Ovary (tissue), 9 donors: ENCODE data around the gene STX3. TPM values are rescaled to one million over a fixed set of nuclear protein-coding genes. Genes with fewer than 3 reads are reported as not detected.

Experiments
- DNase-seq, 5 donors: peaks; one replicate each; pipeline ENCODE4 v3.0.0-alpha.2; 2019 to 2020
- H3K27ac ChIP-seq, 2 donors: fragments of 200-600 bp; one replicate each; pipeline versions ENCODE4 v1.5.1 to v1.8.0; 2019 to 2022
- H3K27me3 ChIP-seq: fragments of 200-600 bp; one replicate; pipeline ENCODE4 v1.8.0; 2022
- H3K36me3 ChIP-seq: fragments of 200-600 bp; sonication (generic); one replicate; pipeline ENCODE4 v1.5.1; 2019
- H3K4me1 ChIP-seq: one replicate; pipeline ENCODE4 v1.8.1; 2013; ENCODE audit warnings: mild to moderate bottlenecking, moderate library complexity; ENCODE audit not compliant: insufficient read depth
- H3K4me3 ChIP-seq: fragments of 200-600 bp; sonication (generic); one replicate; pipeline ENCODE4 v1.5.1; 2017
- H3K9me3 ChIP-seq, 2 donors: fragments of 200-600 bp in 1 of 2; sonication (generic) in 1 of 2; one replicate each; pipeline versions ENCODE4 v1.5.1 to v1.8.1; 2013 to 2019; ENCODE audit warnings: mild to moderate bottlenecking in 1 of 2, moderate library complexity in 1 of 2
- CTCF ChIP-seq, 3 donors: fragments of 450-650 bp in 2 of 3; fragments of 200-600 bp in 1 of 3; IDR thresholded peaks; one replicate each; pipeline versions ENCODE4 v1.5.1 to v1.8.0; 2016 to 2022; ENCODE audit warnings: antibody characterized with exemption in 3 of 3, mild to moderate bottlenecking in 1 of 3
- EP300 ChIP-seq: sonication (generic); formaldehyde crosslinking; IDR thresholded peaks from one replicate; pipeline ENCODE4 v1.6.1; 2017; ENCODE audit warnings: antibody characterized with exemption
- POLR2A ChIP-seq: fragments of 450-650 bp; IDR thresholded peaks from one replicate; pipeline ENCODE4 v1.6.1; 2017; ENCODE audit warnings: antibody characterized with exemption, mild to moderate bottlenecking, moderate library complexity
- WGBS, 3 donors: extraction: QIAGEN DNeasy Blood & Tissue Kit in 1 of 3; methylation state at CpG; one replicate each; pipeline versions ENCODE4 v1.1.5 to v1.1.7; 2013 to 2017; 5-methylcytosine and 5-hydroxymethylcytosine counted together
- intact Hi-C, 4 donors: fragments of 100-400 bp; cut with DNase I; formaldehyde crosslinking; loops; one replicate each; pipeline versions ENCODE4 v1.11.0 to v1.15.1; 2022 to 2023
- polyA plus RNA-seq, 2 donors: library from polyadenylated mRNA; stranded (reverse); fragments of 200-250 nt in 1 of 2; fragments of 350-450 nt in 1 of 2; fragmentation: Illumina TruSeq in 1 of 2; extraction: RNeasy Lipid Tissue Mini Kit (QIAGEN cat#74804) in 1 of 2; gene quantifications; one replicate each; pipeline ENCODE4 v1.2.3, GENCODE V29; 2013 to 2014
- total RNA-seq, 7 donors: library from RNA; depleted of rRNA in 2 of 7; stranded (reverse); fragments of >200 nt in 2 of 7; fragmentation: NEBNext Ultra II Directional in 3 of 7; extraction: Animal tissue kit (Norgen Biotek cat#: 25700) in 3 of 7; gene quantifications; one replicate each; pipeline versions ENCODE4 v1.1.0 to v1.2.4, GENCODE V29; 2016 to 2023
- donor health status: DM: no; HTN: no; CAD: no; lungs with moderate emphysema.
- donor health status: DM: no; HTN: no; CAD: no.
- donor health status: Bipolar disorder and iron deficiency.
- donor health status: DM: yes; HTN: yes; CAD: no.
- donor health status: DM: no; HTN: no; CAD: no.
- donor health status: DM: yes; HTN: yes; CAD: no.

STX3 gene
- total and polyA plus RNA-seq, 9 donors, result 13.3 to 29.4 (median 16.2) TPM

- 82 to 93% (median 90%) methylated on average over 3 of the region's 3 CpGs for WGBS, 3 donors
- no peak for DNase-seq
- Histone ChIP-seq H3K27me3 (no peaks in the 10 kb centered on the region), H3K4me1 (peaks cover 4% of the 10 kb centered on the region), H3K9me3 (no peaks in the 10 kb centered on the region), H3K27ac (no peak overlapping the region), H3K4me3 (no peak overlapping the region), H3K36me3 (no peaks in the 10 kb centered on the region)
- intact Hi-C loops, result no loop called here
- TF ChIP-seq POLR2A, result no peak
- no peak for TF ChIP-seq EP300
- TF ChIP-seq CTCF (IDR thresholded peaks at IDR 0.05), result no peak
These were observed 15.1 kb downstream of the STX3 start for GRCh38 chr11:59770319-59770718.

DNA sequence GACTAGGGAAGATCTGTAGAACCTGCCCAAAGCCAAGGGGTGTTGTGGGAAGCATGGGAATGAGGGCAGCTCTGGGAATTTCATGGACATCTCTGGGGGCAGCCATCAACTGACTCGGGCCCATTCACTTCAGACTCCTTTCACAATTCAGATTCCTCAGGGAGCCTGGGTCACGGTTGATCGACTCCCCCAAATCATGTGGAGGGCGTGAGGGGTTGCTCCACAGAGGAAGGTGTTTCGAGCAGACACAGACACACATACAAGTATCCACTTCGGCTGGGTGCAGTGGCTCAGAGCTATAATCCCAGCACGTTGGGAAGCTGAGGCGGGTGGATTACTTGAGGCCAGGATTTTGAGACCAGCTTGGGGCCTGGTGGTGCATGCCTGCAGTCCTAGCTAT lies 15.7 kb downstream of the STX3 start:
- Histone ChIP-seq H3K27me3 (no peaks in the 10 kb centered on the region), H3K27ac (no peak overlapping the region), H3K36me3 (no peaks in the 10 kb centered on the region), H3K4me3 (no peak overlapping the region), H3K9me3 (no peaks in the 10 kb centered on the region), H3K4me1 (peaks cover 4% of the 10 kb centered on the region)
- WGBS, 3 donors, result 85 to 92% (median 92%) methylated on average over 8 of the region's 8 CpGs
- TF ChIP-seq CTCF (IDR thresholded peaks at IDR 0.05) (no peak), POLR2A (no peak), EP300 (no peak)
- no peak for DNase-seq
- intact Hi-C loops, result no loop called here

- no peaks in the 10 kb centered on the region for H3K9me3 ChIP-seq
- no peak for TF ChIP-seq CTCF (IDR thresholded peaks at IDR 0.05)
- TF ChIP-seq EP300, result no peak
- no peak for TF ChIP-seq POLR2A
- H3K4me1 ChIP-seq, result peaks cover 4% of the 10 kb centered on the region
- no peak overlapping the region for H3K4me3 ChIP-seq
- intact Hi-C loops, result no loop called here
- 79 to 90% (median 88%) methylated on average over 4 of the region's 4 CpGs for WGBS, 3 donors
- no peak for DNase-seq
- no peak overlapping the region for H3K27ac ChIP-seq
- H3K36me3 ChIP-seq, result no peaks in the 10 kb centered on the region
- H3K27me3 ChIP-seq, result no peaks in the 10 kb centered on the region
These were observed 16.4 kb downstream of the STX3 start for GRCh38 chr11:59771605-59772004.

- TF ChIP-seq POLR2A (no peak), EP300 (no peak), CTCF (IDR thresholded peaks at IDR 0.05) (no peak)
- no peak overlapping the region for H3K27ac ChIP-seq
- H3K9me3 ChIP-seq, result no peaks in the 10 kb centered on the region
- H3K27me3 ChIP-seq, result no peaks in the 10 kb centered on the region
- intact Hi-C loops, result no loop called here
- no peaks in the 10 kb centered on the region for H3K36me3 ChIP-seq
- no peak for DNase-seq
- H3K4me1 ChIP-seq, result peaks cover 2% of the 10 kb centered on the region
- no peak overlapping the region for H3K4me3 ChIP-seq
- 93 to 94% (median 94%) methylated on average over 5 of the region's 5 CpGs for WGBS, 3 donors
These were observed 17.9 kb downstream of the STX3 start for GRCh38 chr11:59773083-59773440.
